ENCODE results near the gene AXIN1. TPM values are rescaled to one million over a fixed set of nuclear protein-coding genes. Genes with fewer than 3 reads are reported as not detected.

AXIN1 gene
- total RNA-seq, 1 experiment from 2014 or later = 26.9 TPM

DNA sequence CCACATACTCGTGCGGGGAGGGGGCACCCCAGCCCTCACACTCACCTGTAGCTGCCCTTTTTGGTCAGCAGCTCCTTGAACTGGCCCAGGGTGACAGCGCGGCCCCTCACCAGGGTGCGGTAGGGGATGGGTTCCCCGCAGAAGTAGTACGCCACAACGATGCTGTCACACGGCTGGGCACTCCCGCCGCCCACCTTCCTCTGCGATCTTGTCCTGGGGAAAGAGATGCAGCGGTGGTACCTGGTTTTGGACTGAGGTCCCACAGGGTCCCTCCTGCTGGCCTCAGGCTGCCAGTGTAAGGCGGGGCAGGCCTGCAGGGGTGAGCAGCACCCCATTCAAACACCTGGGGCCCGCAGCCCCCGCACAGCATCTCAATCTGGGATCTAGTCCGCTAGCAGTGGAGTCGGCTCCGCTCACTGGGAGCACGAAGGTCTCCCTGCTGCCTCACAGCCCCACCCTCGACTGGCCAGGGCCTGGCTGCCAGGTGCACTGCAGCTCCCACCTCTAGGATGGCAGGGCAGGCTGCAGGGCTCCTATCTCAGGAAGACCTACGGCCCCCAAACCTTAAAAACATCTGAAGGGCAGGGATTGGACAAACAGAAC, 63.0 kb downstream of the AXIN1 start:
- no peaks in the 10 kb centered on the region for H3K4me1 ChIP-seq (ENCODE audit: insufficient read depth, low read length)
- no peak overlapping the region for H3K4me3 ChIP-seq (ENCODE audit: low read length)
- no peak overlapping the region for H2AFZ ChIP-seq (ENCODE audit: low read length)
- intact Hi-C loops (cut with micrococcal nuclease) = no loop called here
- H3K9ac ChIP-seq (ENCODE audit: low read length) = no peak overlapping the region
- TF ChIP-seq, protein P1, sequence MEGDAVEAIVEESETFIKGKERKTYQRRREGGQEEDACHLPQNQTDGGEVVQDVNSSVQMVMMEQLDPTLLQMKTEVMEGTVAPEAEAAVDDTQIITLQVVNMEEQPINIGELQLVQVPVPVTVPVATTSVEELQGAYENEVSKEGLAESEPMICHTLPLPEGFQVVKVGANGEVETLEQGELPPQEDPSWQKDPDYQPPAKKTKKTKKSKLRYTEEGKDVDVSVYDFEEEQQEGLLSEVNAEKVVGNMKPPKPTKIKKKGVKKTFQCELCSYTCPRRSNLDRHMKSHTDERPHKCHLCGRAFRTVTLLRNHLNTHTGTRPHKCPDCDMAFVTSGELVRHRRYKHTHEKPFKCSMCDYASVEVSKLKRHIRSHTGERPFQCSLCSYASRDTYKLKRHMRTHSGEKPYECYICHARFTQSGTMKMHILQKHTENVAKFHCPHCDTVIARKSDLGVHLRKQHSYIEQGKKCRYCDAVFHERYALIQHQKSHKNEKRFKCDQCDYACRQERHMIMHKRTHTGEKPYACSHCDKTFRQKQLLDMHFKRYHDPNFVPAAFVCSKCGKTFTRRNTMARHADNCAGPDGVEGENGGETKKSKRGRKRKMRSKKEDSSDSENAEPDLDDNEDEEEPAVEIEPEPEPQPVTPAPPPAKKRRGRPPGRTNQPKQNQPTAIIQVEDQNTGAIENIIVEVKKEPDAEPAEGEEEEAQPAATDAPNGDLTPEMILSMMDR (conservative IDR thresholded peaks at IDR 0.05; ENCODE audit: low read depth, low read length) = no peak
- TF ChIP-seq EZH2 (IDR thresholded peaks at IDR 0.05; ENCODE audit: low read length, unreplicated experiment) (no peak), EZH2phosphoT487 (IDR thresholded peaks at IDR 0.05; ENCODE audit: borderline replicate concordance, low read length) (no peak)
- H3K27me3 ChIP-seq (ENCODE audit: low read length) = no peaks in the 10 kb centered on the region
- no peaks in the 10 kb centered on the region; the same call in 1 of the 2 replicates for H3K36me3 ChIP-seq (ENCODE audit: low read depth, low read length)
- H3K9me2 ChIP-seq (replicated peaks; ENCODE audit: low read length) = no peaks in the 10 kb centered on the region
- H3K9me3 ChIP-seq (ENCODE audit: low read length) = no peaks in the 10 kb centered on the region
- ATAC-seq = no peak
- ChIA-PET POLR2A (ENCODE audit: unreplicated experiment) (no interaction called here), CTCF (interaction anchor here (0.6 kb wide), 1 partner anchor 63 kb away, joined by 3 read pairs; no protein-coding TSS in a partner anchor)
- H3K27ac ChIP-seq (ENCODE audit: low read length) = no peak overlapping the region
- no peaks in the 10 kb centered on the region for H4K20me1 ChIP-seq (ENCODE audit: low read length)
- no peaks in the 10 kb centered on the region for H3F3A ChIP-seq (ENCODE audit: low read length, unreplicated experiment)
- DNase-seq = no peak
- H3K79me2 ChIP-seq (ENCODE audit: low read length) = no peaks in the 10 kb centered on the region
- no TSS peak for BruUV-seq (replicated peaks)
- no peak overlapping the region for H3K4me2 ChIP-seq (ENCODE audit: low read length)

DNA sequence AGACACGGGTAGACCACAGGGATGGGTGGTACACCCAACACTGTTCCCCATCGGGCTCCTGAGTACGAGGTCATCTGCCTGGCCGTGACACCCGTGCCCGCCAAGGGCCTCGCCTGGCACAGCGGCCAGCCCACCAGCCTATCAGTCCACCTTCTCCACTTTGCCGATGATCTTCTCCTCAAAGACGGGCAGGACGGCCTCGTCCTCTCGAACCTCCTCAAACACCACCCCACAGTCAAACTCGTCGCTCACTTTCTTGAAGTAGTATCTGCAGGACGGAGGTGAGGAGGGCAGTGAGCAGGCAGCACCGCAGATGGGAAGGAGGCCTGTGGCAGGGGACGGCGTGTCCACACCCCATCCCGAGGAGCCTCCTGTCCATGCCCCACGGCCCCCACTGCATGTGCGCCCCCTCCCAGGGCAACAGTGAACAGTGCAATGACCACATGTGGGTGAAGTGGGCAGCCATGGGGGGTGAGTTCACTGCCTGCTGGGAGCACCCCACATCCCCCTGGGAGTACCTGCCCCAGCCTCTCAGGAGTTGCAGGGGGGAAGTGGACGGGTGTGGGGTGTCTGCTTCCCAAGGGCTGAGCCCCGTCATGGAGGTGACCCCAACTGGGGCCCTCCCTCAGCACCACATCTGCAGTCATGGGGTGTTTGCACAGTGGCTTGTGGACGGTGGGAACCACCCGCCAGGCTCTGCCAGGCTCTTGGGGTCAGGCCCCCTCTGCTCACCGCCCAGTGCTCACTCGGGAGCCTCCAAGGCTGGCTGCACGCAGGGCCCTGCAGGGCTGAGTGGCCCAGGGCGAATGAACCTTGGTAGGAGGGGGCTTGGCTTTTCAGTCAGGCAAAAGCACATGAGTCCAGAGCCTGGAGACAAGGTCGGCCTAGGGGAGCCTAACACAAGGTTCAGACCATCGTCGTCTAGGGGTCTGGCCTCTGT, 64.3 kb downstream of the AXIN1 start:
- Histone ChIP-seq H3K4me3 (ENCODE audit: low read length) (no peak overlapping the region), H4K20me1 (ENCODE audit: low read length) (no peaks in the 10 kb centered on the region), H3K27ac (ENCODE audit: low read length) (no peak overlapping the region), H3K9me3 (ENCODE audit: low read length) (no peaks in the 10 kb centered on the region), H2AFZ (ENCODE audit: low read length) (no peak overlapping the region), H3K79me2 (ENCODE audit: low read length) (no peaks in the 10 kb centered on the region), H3K27me3 (ENCODE audit: low read length) (no peaks in the 10 kb centered on the region), H3K9me2 (replicated peaks; ENCODE audit: low read length) (no peaks in the 10 kb centered on the region), H3K4me1 (ENCODE audit: insufficient read depth, low read length) (no peaks in the 10 kb centered on the region), H3K36me3 (ENCODE audit: low read depth, low read length) (no peaks in the 10 kb centered on the region; the same call in 1 of the 2 replicates), H3K4me2 (ENCODE audit: low read length) (no peak overlapping the region), H3K9ac (ENCODE audit: low read length) (no peak overlapping the region), H3F3A (ENCODE audit: low read length, unreplicated experiment) (no peaks in the 10 kb centered on the region)
- CTCF ChIA-PET = no interaction called here
- no peak for ATAC-seq
- POLR2A ChIA-PET (ENCODE audit: unreplicated experiment) = no interaction called here
- no TSS peak for BruUV-seq (replicated peaks)
- DNase-seq = no peak
- TF ChIP-seq EZH2 (IDR thresholded peaks at IDR 0.05; ENCODE audit: low read length, unreplicated experiment) = no peak
- TF ChIP-seq, protein P1 (conservative IDR thresholded peaks at IDR 0.05; ENCODE audit: low read depth, low read length) = no peak
- TF ChIP-seq EZH2phosphoT487 (IDR thresholded peaks at IDR 0.05; ENCODE audit: borderline replicate concordance, low read length) = no peak
- intact Hi-C loops (cut with micrococcal nuclease) = no loop called here

Measured in PC-3 (cell line).